Ovary (tissue), 3 donors: Measurements from ENCODE around the gene GRIK3.

Experiments used
- EP300 ChIP-seq: sonication (generic); formaldehyde crosslinking; IDR thresholded peaks from one replicate; pipeline ENCODE4 v1.6.1; 2017; ENCODE audit warnings: antibody characterized with exemption
- POLR2A ChIP-seq: fragments of 450-650 bp; IDR thresholded peaks from one replicate; pipeline ENCODE4 v1.6.1; 2017; ENCODE audit warnings: antibody characterized with exemption, mild to moderate bottlenecking, moderate library complexity
- TF ChIP-seq, protein P1 (sequence below), 3 donors: fragments of 450-650 bp in 2 of 3; fragments of 200-600 bp in 1 of 3; IDR thresholded peaks; one replicate each; pipeline versions ENCODE4 v1.5.1 to v1.8.0; 2016 to 2022; ENCODE audit warnings: antibody characterized with exemption in 3 of 3, mild to moderate bottlenecking in 1 of 3
- donor health status: DM: no; HTN: no; CAD: no.

DNA sequence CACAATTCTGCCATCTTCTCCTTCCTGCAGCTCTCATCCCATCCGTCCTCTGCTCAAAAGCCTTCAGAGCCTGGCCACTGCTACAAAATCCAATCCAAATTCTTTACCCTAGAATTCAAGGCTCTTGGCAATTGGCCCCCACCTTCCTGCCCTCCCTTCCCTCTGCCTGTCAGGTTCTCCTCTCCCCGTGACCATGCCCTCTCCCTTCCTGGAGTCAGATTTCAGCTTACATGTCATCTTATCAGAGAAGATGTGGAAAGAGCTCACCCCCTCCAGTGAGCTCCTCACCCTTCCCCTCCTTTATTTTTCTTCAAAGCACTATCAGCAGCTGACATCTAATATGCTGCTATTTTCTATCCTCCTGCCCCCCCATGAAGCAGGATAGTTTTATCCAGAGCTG, 86.9 kb downstream of the GRIK3 start:
- TF ChIP-seq, protein P1, sequence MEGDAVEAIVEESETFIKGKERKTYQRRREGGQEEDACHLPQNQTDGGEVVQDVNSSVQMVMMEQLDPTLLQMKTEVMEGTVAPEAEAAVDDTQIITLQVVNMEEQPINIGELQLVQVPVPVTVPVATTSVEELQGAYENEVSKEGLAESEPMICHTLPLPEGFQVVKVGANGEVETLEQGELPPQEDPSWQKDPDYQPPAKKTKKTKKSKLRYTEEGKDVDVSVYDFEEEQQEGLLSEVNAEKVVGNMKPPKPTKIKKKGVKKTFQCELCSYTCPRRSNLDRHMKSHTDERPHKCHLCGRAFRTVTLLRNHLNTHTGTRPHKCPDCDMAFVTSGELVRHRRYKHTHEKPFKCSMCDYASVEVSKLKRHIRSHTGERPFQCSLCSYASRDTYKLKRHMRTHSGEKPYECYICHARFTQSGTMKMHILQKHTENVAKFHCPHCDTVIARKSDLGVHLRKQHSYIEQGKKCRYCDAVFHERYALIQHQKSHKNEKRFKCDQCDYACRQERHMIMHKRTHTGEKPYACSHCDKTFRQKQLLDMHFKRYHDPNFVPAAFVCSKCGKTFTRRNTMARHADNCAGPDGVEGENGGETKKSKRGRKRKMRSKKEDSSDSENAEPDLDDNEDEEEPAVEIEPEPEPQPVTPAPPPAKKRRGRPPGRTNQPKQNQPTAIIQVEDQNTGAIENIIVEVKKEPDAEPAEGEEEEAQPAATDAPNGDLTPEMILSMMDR (IDR thresholded peaks at IDR 0.05) = no peak
- TF ChIP-seq EP300 (no peak), POLR2A (no peak)
